Left lung (tissue), 10 donors: ENCODE results near the gene B4GALT3. TPM values are rescaled to one million over a fixed set of nuclear protein-coding genes. Genes with fewer than 3 reads are reported as not detected.
A peak's percentile ranks its signal among the peaks of the same experiment; 100 is the strongest.

ENCODE experiments used
- ATAC-seq: fragments of 200-7000 bp; cut with Tn5 transposase; one replicate; pipeline ENCODE4 v1.9.1; 2020; ENCODE audit warnings: moderate library complexity
- DNase-seq, 4 donors: peaks; one replicate each; pipeline ENCODE4 v3.0.0-alpha.2; 2013 to 2020
- H3K27ac ChIP-seq, 2 donors: fragments of 200-600 bp; sonication (generic) in 1 of 2; one replicate each; pipeline versions ENCODE4 v1.5.0 to v1.8.0; 2020 to 2021
- H3K27me3 ChIP-seq, 2 donors: fragments of 200-600 bp; sonication (generic) in 1 of 2; one replicate each; pipeline versions ENCODE4 v1.5.0 to v1.8.0; 2020 to 2021
- H3K36me3 ChIP-seq, 2 donors: fragments of 200-600 bp; sonication (generic) in 1 of 2; one replicate each; pipeline versions ENCODE4 v1.5.0 to v1.8.0; 2020 to 2021
- H3K4me1 ChIP-seq, 2 donors: fragments of 200-600 bp; one replicate each; pipeline ENCODE4 v1.8.0; 2021
- H3K4me3 ChIP-seq, 2 donors: fragments of 200-600 bp; sonication (generic) in 1 of 2; one replicate each; pipeline versions ENCODE4 v1.5.0 to v1.8.0; 2020 to 2021; ENCODE audit warnings: mild to moderate bottlenecking in 1 of 2
- H3K9me3 ChIP-seq, 2 donors: fragments of 200-600 bp; sonication (generic) in 1 of 2; one replicate each; pipeline versions ENCODE4 v1.5.0 to v1.8.0; 2020 to 2021
- intact Hi-C, 2 donors: fragments of 100-400 bp; cut with DNase I; formaldehyde crosslinking; loops; one replicate each; pipeline versions ENCODE4 v1.11.2 to v1.14.2; 2022
- microRNA-seq, 2 donors: library from miRNA; unstranded; fragments of <30 nt; microRNA quantifications; one replicate each; pipeline ENCODE4, GENCODE V29; 2019
- polyA plus RNA-seq, 6 donors: library from polyadenylated mRNA; unstranded; fragments of 120-200 nt; gene quantifications; one replicate each; pipeline ENCODE4 v1.2.1, GENCODE V29; 2013; ENCODE audit not compliant: insufficient read length in 6 of 6
- total RNA-seq, 2 donors: library from RNA; stranded (reverse); fragmentation: NEBNext Ultra II Directional; extraction: Animal tissue kit (Norgen Biotek cat#: 25700); gene quantifications; one replicate each; pipeline ENCODE4 v1.2.1, GENCODE V29; 2021
- TF ChIP-seq, protein P1 (sequence below), 2 donors: fragments of 200-600 bp; sonication (generic) in 1 of 2; IDR thresholded peaks; one replicate each; pipeline versions ENCODE4 v1.5.0 to v1.8.0; 2021; ENCODE audit warnings: antibody characterized with exemption in 2 of 2
- donor health status: DM: no; HTN: yes; CAD: no.
- donor health status: DM: no; HTN: no; CAD: no.

Gene B4GALT3
- total and polyA plus RNA-seq, 8 donors: 35.3 to 42.3 (median 37.2) TPM

DNA sequence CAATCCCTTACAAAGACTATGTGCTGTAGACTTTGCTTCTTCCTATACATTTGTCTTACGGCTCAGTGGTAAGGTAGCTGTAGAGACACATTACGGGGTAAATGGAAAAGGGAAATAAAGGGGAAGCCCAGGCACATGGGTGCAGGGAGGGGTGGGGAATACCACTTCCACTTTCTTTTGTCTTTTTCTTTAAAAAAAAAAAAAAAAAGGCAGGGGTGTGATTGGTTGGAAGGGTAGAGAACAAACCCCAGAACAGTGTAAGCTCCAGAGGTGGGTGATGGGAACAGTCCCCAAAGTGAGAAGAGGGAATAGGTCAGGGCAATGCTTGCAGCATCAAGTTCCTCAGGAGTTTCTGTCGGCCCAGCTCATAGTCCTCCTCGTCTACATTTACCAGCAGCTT lies 55.5 kb downstream of the B4GALT3 start:
- Histone ChIP-seq H3K27ac (peak overlapping the region in 1 of 2 donors; percentile 58), H3K27me3 (no peaks in the 10 kb centered on the region), H3K36me3 (peaks cover 7 to 70% of the 10 kb centered on the region in 2 donors), H3K4me1 (peaks cover 13 to 61% of the 10 kb centered on the region in 2 donors), H3K9me3 (no peaks in the 10 kb centered on the region), H3K4me3 (no peak overlapping the region)
- TF ChIP-seq, protein P1, sequence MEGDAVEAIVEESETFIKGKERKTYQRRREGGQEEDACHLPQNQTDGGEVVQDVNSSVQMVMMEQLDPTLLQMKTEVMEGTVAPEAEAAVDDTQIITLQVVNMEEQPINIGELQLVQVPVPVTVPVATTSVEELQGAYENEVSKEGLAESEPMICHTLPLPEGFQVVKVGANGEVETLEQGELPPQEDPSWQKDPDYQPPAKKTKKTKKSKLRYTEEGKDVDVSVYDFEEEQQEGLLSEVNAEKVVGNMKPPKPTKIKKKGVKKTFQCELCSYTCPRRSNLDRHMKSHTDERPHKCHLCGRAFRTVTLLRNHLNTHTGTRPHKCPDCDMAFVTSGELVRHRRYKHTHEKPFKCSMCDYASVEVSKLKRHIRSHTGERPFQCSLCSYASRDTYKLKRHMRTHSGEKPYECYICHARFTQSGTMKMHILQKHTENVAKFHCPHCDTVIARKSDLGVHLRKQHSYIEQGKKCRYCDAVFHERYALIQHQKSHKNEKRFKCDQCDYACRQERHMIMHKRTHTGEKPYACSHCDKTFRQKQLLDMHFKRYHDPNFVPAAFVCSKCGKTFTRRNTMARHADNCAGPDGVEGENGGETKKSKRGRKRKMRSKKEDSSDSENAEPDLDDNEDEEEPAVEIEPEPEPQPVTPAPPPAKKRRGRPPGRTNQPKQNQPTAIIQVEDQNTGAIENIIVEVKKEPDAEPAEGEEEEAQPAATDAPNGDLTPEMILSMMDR (IDR thresholded peaks at IDR 0.05): no peak
- DNase-seq (no peak), ATAC-seq (peak; percentile 3)
- intact Hi-C loops: no loop called here

Small RNA genes lying within 50 kb of the gene (microRNA-seq; reads per million reads assigned to microRNA genes)
- gene MIR5187: 1.5 to 1.8 reads per million in 2 donors

Other genes starting within 250 kb of the B4GALT3 start
- 1 to 10 TPM; 1.5 to 1.8 TPM for gene ITLN2, start 222.7 kb downstream of the B4GALT3 start, total RNA-seq
- gene ITLN2, start 222.7 kb downstream of the B4GALT3 start, polyA plus RNA-seq: under 1 TPM in 2 of 6 donors, not detected in 4; 0.17 to 0.18 TPM
- gene F11R, start 156.4 kb downstream of the B4GALT3 start, total RNA-seq: 100 to 1,000 TPM; 142 to 164 TPM
- gene F11R, start 156.4 kb downstream of the B4GALT3 start, polyA plus RNA-seq: 100 to 1,000 TPM in 2 of 6 donors, 10 to 100 TPM in 4; 76.9 to 107 (median 94.6) TPM
- gene TSTD1, start 138.5 kb downstream of the B4GALT3 start, total RNA-seq: 10 to 100 TPM; 35.1 to 73.5 TPM
- 10 to 100 TPM; 38.9 to 49.9 (median 45.7) TPM for gene TSTD1, start 138.5 kb downstream of the B4GALT3 start, polyA plus RNA-seq
- 10 to 100 TPM; 56.1 to 72.4 TPM for gene USF1, start 131.5 kb downstream of the B4GALT3 start, total RNA-seq
- gene USF1, start 131.5 kb downstream of the B4GALT3 start, polyA plus RNA-seq: 10 to 100 TPM; 61.1 to 75.4 (median 66.5) TPM
- gene ARHGAP30, start 107.6 kb downstream of the B4GALT3 start, total RNA-seq: 10 to 100 TPM; 18.8 to 57.7 TPM
- gene ARHGAP30, start 107.6 kb downstream of the B4GALT3 start, polyA plus RNA-seq: 1 to 10 TPM; 3.0 to 4.5 (median 4.0) TPM
- gene NECTIN4, start 87.9 kb downstream of the B4GALT3 start, total RNA-seq: 1 to 10 TPM; 5.6 to 9.6 TPM
- gene NECTIN4, start 87.9 kb downstream of the B4GALT3 start, polyA plus RNA-seq: 10 to 100 TPM in 3 of 6 donors, 1 to 10 TPM in 3; 7.9 to 11.2 (median 9.5) TPM
- 10 to 100 TPM in 1 of 2 donors, 1 to 10 TPM in 1; 4.5 to 10.3 TPM for gene KLHDC9, start 79.1 kb downstream of the B4GALT3 start, total RNA-seq
- 1 to 10 TPM; 4.3 to 7.7 (median 5.1) TPM for gene KLHDC9, start 79.1 kb downstream of the B4GALT3 start, polyA plus RNA-seq
- 10 to 100 TPM; 42.5 to 47.9 TPM for gene PFDN2, start 59.5 kb downstream of the B4GALT3 start, total RNA-seq
- gene PFDN2, start 59.5 kb downstream of the B4GALT3 start, polyA plus RNA-seq: 10 to 100 TPM; 45.8 to 57.0 (median 52.8) TPM
- gene NIT1, start 59.4 kb downstream of the B4GALT3 start, total RNA-seq: 10 to 100 TPM; 38.7 to 40.2 TPM
- gene NIT1, start 59.4 kb downstream of the B4GALT3 start, polyA plus RNA-seq: 10 to 100 TPM; 40.7 to 44.6 (median 41.6) TPM
- gene DEDD, start 44.8 kb downstream of the B4GALT3 start, total RNA-seq: 10 to 100 TPM; 25.8 to 34.6 TPM
- 10 to 100 TPM; 49.0 to 55.8 (median 51.6) TPM for gene DEDD, start 44.8 kb downstream of the B4GALT3 start, polyA plus RNA-seq
- 10 to 100 TPM; 93.8 to 99.8 TPM for gene UFC1, start 23.5 kb downstream of the B4GALT3 start, total RNA-seq
- gene UFC1, start 23.5 kb downstream of the B4GALT3 start, polyA plus RNA-seq: 100 to 1,000 TPM; 134 to 163 (median 152) TPM
- gene USP21, start 18.0 kb downstream of the B4GALT3 start, total RNA-seq: 10 to 100 TPM; 24.1 to 25.8 TPM
- gene USP21, start 18.0 kb downstream of the B4GALT3 start, polyA plus RNA-seq: 10 to 100 TPM; 42.1 to 53.3 (median 49.1) TPM
- gene PPOX, start 11.1 kb downstream of the B4GALT3 start, total RNA-seq: 10 to 100 TPM; 15.2 to 18.7 TPM
- 10 to 100 TPM; 41.9 to 53.0 (median 49.3) TPM for gene PPOX, start 11.1 kb downstream of the B4GALT3 start, polyA plus RNA-seq
- 10 to 100 TPM; 13.4 to 15.4 TPM for gene ADAMTS4, start 21.5 kb upstream of the B4GALT3 start, total RNA-seq
- gene ADAMTS4, start 21.5 kb upstream of the B4GALT3 start, polyA plus RNA-seq: 1 to 10 TPM; 1.4 to 3.5 (median 2.4) TPM
- 10 to 100 TPM; 67.7 to 78.6 TPM for gene NDUFS2, start 24.9 kb upstream of the B4GALT3 start, total RNA-seq
- gene NDUFS2, start 24.9 kb upstream of the B4GALT3 start, polyA plus RNA-seq: 100 to 1,000 TPM; 142 to 188 (median 161) TPM
- 100 to 1,000 TPM; 102 to 329 TPM for gene FCER1G, start 37.8 kb upstream of the B4GALT3 start, total RNA-seq
- gene FCER1G, start 37.8 kb upstream of the B4GALT3 start, polyA plus RNA-seq: 10 to 100 TPM; 14.6 to 22.0 (median 15.8) TPM
- not detected for gene APOA2, start 46.1 kb upstream of the B4GALT3 start, total RNA-seq
- 1 to 10 TPM in 2 of 6 donors, under 1 TPM in 1, not detected in 3; 0.67 to 9.4 (median 6.8) TPM for gene APOA2, start 46.1 kb upstream of the B4GALT3 start, polyA plus RNA-seq
- 10 to 100 TPM; 12.7 to 15.6 TPM for gene TOMM40L, start 48.6 kb upstream of the B4GALT3 start, total RNA-seq
- 10 to 100 TPM in 4 of 6 donors, 1 to 10 TPM in 2; 9.2 to 12.7 (median 10.9) TPM for gene TOMM40L, start 48.6 kb upstream of the B4GALT3 start, polyA plus RNA-seq
- not detected for gene NR1I3, start 60.7 kb upstream of the B4GALT3 start, total RNA-seq
- 1 to 10 TPM in 4 of 6 donors, under 1 TPM in 2; 0.48 to 1.5 (median 1.2) TPM for gene NR1I3, start 60.7 kb upstream of the B4GALT3 start, polyA plus RNA-seq
- 1 to 10 TPM; 1.5 to 6.6 TPM for gene PCP4L1, start 81.2 kb upstream of the B4GALT3 start, total RNA-seq
- gene PCP4L1, start 81.2 kb upstream of the B4GALT3 start, polyA plus RNA-seq: 1 to 10 TPM in 4 of 6 donors, under 1 TPM in 2; 0.53 to 1.4 (median 1.2) TPM
- gene MPZ, start 132.5 kb upstream of the B4GALT3 start, total RNA-seq: 1 to 10 TPM; 2.0 to 4.8 TPM
- 1 to 10 TPM; 2.1 to 5.5 (median 2.7) TPM for gene MPZ, start 132.5 kb upstream of the B4GALT3 start, polyA plus RNA-seq
- 100 to 1,000 TPM; 187 to 204 TPM for gene SDHC, start 136.9 kb upstream of the B4GALT3 start, total RNA-seq
- gene SDHC, start 136.9 kb upstream of the B4GALT3 start, polyA plus RNA-seq: 100 to 1,000 TPM; 164 to 201 (median 180) TPM
- gene CFAP126, start 190.4 kb upstream of the B4GALT3 start, total RNA-seq: 1 to 10 TPM in 1 of 2 donors, not detected in 1; 5.8 TPM
- 10 to 100 TPM in 4 of 6 donors, 1 to 10 TPM in 2; 3.2 to 18.7 (median 11.4) TPM for gene CFAP126, start 190.4 kb upstream of the B4GALT3 start, polyA plus RNA-seq